GM19239 (cell line): ENCODE measurements around the gene MAOA.
"Not testable (repeated sequence)": the region's sequence is repeated elsewhere in the genome, so short reads cannot be mapped to it uniquely, and the experiment has no call there.

Experiments
- DNase-seq: peaks from one replicate; pipeline ENCODE4 v3.0.0; 2011; ENCODE audit warnings: low spot score; ENCODE audit not compliant: insufficient read length
- FAIRE-seq: peaks from 2 replicates; lab custom pipeline; 2011; peaks lifted over from hg19 to GRCh38; lab: Jason Lieb, UNC

Gene MAOA

DNA sequence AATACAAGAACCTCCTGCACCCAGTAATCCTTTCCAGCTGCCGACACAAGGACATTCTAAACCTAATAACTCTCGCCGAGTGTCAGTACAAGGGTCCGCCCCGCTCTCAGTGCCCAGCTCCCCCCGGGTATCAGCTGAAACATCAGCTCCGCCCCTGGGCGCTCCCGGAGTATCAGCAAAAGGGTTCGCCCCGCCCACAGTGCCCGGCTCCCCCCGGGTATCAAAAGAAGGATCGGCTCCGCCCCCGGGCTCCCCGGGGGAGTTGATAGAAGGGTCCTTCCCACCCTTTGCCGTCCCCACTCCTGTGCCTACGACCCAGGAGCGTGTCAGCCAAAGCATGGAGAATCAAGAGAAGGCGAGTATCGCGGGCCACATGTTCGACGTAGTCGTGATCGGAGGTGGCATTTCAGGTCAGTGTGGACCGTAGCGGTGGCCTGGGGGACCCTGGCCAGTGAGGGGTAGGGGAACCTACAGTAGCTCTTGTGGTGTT is at the start of gene MAOA:
Gene MAOA (plus strand): TSS at position 295 of the 490 bp plus-strand sequence. CDS start 43 bp downstream, at position 338.
- no peak for DNase-seq

DNA sequence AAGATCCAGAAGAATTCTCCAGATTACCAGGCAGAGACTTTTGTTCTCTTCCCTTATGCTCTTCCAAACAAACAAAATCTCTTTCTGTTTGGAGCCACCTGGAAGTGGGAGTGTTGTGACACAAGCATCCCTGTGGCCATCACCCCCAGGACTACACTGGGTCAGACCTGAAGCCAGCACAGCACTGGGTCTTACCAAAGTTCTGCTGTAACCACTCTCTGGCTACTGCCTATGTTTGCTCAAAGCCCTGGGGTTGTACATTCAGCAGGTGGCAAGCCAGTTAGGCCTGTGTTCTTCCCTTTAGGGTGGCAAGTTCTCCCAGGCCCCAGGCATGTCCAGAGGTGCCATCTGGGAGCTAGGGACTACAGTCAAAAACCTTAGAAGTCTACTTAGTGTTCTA is 43.7 kb upstream of the MAOA start:
- FAIRE-seq (no peak), DNase-seq (no peak)

More for the DNA sequence above, at the start of gene MAOA:
- FAIRE-seq: no peak

DNA sequence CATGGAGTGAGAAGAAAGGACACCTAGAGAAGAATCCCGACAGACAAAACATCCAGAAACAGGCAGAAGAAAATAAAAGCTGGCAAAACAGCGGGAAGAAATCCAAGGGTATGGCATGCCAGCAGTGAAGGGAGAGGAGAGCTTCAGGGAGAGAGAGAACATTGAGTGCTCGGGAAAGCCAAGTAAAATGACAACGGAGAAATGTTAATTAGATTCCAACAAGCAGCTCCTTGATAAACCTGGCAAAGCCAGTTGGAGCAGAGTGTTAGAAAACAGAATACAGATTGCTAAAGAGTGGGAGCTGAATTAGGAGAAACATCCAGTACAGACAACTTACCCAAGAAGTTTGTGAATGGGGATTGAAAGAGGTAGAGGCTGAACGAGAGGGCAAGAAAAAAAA is 40.4 kb upstream of the MAOA start:
- DNase-seq: no peak
- FAIRE-seq: no peak

DNA sequence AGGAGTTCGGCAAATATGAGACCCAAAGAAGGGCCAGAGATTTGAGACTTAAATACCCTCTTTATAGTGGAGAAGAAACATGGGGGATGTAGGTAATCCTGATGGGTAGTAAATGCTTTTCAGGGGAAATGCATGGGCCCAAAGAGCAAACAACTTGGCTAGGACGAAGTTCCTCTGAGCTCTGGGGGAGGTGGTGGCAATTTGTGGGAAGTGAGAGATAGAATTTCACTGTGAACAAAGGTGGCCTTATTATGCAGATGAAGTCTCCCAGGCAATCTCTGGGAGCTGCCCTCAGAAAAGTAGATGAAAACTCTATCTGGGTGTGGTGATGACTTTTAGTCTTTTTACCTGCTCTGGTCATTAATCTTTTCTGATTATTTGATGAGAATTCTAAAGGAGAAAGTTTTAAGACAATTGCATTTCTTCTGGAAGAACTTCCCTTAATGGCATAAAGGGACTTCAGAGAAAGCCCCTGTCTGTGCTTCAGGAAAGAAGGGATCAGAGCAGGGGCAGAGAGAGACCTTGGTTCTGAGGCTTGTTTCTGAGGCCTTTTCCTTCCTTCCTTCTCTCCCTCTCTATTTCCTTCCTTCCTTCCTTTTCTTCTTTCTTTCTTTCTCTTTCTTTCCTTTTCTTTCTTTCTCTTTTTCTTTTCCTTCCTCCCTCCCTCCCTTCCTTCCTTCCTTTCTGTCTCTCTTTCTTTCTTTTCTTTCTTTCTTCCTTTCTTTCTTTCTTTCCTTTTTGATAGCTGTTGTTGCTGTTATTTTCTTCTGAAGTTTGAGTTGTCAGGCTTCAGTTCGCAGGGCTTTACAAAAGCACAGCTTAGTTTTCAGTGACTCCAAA is 37.5 kb upstream of the MAOA start:
- FAIRE-seq: no peak
- no peak for DNase-seq

DNA sequence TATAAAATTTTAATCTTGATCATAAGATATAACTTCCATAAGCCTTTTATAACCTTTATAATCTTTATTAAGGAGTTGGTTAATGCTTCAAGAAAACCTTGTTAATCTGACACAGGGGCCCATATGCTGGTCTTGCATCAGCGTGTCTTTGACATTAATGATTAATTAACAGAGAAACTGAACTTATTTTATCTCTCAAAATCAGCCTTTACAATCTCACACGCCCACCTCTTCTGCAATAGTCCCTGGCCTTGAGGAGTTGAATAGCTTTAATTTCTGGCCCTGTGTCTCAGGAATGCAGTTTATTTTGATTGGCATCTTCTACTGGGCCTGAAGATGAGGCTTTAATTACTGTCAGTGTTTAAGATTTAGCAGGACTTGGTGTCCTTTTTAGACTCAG is 36.2 kb upstream of the MAOA start:
- not testable (repeated sequence) for DNase-seq, FAIRE-seq

DNA sequence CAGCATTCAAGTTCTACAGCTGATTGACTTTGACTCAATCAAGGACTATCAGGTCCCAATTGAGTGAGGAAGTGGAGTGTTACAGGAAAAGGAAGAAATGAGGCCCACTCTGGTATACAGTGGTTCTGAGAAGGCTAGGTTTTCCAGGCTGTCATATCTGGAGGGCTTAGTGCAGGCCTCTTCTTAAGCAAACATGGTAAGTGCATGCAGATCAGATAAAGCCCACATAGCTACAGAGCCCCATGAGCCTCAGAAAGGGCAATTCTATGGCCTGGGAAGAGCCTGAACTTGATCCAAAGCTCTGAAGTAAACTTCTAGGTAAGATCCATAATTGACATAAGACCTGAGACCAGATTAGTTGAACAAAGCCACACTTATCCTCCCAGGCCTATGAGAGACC is 29.0 kb upstream of the MAOA start:
- FAIRE-seq (no peak), DNase-seq (no peak)

DNA sequence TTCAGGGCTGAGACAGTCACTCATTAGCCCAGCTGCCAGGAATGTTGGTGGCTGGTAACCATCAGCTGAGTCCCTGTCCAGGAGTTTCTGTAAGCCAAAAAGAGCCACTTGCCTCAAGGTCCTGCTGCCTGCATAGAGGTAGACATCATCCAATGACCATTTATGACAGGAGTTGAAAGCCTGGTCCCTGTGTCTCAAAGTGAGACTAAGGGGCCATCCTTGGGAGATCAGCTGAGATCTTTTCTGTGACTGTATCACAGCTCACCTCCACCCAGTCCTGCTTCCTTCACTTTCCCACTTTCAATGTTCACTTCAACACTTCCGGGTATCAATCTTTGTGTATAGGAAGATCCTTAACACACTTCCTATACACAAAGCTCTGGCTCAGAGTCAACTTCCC is 28.4 kb upstream of the MAOA start:
- DNase-seq: no peak

DNA sequence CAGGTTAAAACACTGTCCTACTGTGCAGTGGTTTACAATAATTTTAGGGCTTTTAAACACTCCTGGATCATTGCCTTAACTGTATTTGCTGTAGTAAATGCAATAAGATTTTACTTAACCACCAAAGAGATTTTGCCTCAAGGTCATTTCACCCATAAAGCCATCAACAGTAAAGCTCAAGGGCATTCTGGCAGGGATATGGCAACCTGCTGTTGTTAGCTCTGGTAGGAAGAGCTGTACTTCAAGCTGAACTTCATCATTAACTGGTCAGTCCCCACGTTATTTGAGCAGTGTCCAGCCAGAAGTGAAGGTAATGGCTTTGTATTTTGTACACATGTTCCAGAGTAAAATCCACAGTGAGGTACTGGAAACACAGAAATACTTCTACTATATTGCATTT is 26.9 kb upstream of the MAOA start:
- DNase-seq (no peak), FAIRE-seq (no peak)

More for the DNA sequence above, 28.4 kb upstream of the MAOA start:
- FAIRE-seq: no peak

DNA sequence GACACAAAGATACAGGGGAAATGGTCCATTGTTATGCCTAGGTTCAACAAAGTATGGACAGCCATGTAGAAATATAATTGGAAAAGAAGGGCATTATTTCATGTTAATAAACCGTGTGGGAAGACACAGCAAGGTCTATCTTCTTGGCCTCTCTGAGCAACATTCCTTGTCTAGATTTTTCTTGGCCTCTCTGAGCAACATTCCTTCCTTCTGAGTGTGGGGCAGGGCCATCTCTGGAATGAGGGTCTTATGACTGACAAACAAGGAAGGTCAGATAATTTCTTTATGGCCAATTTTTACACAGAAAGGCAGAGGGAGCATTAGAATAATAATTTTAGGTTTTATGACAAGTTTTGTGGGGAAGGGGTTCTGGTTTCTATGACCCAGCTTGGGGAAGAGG is 24.3 kb upstream of the MAOA start:
- no peak for DNase-seq
- FAIRE-seq: no peak

DNA sequence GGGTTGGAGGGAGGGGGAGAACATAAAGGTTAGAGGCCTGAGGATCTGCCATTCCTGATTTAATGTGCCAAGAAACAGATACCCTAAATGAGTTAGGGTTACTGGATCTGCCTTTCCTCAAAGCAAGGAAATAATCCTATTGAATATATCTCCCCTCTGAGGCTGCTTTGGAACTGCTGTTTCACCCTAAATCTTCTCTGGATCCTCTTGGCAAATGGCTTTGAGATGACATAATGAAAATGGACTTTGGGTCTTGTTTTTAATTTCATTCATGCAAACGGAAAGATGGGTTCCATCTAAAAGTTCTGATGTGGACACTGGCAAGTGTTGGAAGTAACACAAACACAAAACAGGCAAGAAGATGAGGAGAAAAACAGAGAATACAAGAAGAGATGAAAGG is 23.0 kb upstream of the MAOA start:
- no peak for DNase-seq
- no peak for FAIRE-seq

DNA sequence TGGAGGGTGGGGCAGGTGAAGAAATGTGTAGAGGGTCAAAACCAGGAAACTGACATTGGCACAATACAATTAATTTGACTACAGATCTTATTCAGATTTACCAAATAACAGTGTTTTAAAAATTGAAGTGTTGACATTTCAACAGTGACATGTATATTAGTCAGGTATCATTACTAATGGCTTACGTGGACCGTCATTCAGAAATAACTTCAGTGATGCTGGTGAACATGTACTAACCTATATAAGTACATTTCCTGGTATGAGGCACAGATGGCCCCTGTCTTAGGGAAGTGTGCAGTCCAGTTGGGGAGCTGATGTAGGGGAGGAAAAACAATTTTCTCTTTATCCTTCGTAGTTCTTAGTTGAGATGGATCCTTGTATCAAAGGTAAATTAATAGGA is 22.3 kb upstream of the MAOA start:
- FAIRE-seq: no peak
- DNase-seq: no peak

DNA sequence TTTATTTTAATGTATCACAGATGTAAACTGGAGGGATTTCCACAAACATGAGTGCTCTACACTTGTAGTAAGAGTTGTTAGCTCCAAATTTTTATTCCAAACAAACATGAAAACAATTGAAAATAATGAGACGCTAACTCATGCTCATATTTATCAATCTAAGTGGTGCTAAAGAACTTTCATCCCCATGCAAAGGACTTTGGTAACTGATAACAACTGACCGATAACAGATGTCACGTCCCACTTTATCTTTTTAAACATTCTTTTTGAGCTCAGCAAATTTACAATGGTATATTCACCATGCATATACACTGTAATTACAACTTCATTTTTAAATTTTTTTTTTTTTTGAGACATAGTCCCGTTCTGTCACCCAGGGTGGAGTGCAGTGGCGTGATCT is 15.6 kb upstream of the MAOA start:
- FAIRE-seq: no peak
- DNase-seq: no peak

DNA sequence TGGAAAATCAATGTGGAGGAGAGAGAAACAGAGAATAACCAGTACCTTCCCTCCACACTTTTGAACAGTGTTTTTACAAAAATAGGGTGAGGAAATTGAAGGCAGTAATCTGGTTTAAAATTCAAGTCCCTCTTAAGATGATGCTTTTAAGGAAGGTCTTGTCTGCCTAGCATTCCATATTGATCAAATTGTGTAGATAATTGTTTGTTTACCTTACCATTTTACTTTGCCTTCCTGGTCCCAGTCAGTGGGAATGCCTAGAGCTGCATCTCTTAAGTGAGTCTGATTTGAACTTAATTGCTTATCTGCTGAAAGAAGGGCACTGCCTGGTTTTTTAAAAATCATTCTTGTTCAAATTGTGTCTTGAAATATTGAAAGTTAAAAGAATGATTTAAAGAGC is 14.4 kb upstream of the MAOA start:
- DNase-seq (no peak), FAIRE-seq (no peak)

DNA sequence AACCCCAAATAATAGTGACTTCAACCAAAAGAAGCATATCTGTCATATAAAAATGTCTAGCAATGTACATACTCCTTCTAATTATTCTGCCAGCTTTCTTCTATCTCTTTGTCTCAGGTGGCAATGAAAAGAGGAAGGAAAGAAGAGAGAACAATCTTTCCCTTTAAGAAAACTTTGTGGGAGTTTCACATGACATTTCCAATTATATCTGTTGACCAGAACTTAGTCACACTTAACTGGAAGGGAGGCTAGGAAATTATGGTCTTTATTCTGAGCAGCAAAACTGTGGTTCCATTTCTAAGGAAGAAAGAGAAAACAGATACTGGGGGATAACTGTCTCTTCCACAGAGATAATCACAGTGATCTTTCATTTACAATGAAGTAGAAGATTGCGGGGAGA is 12.9 kb upstream of the MAOA start:
- FAIRE-seq (no peak), DNase-seq (no peak)

DNA sequence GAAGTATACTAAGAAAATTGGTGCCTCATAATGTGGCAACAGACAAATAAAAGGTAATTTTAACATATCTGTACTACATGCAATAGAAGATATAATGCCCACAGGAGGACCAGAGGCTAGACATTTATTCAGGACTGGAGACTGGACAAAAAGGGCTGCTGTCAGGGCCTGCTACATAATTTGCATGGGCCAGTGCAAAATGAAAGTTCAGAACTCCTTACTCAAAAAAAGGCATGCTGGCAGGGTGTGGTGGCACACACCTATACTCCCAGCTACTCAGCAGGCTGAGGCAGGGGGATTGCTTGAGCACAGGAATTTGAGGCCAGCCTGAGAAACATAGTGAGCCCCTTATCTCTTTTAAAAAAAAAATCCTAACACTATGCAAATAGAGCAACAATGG is 12.4 kb upstream of the MAOA start:
- no peak for FAIRE-seq
- DNase-seq: no peak

DNA sequence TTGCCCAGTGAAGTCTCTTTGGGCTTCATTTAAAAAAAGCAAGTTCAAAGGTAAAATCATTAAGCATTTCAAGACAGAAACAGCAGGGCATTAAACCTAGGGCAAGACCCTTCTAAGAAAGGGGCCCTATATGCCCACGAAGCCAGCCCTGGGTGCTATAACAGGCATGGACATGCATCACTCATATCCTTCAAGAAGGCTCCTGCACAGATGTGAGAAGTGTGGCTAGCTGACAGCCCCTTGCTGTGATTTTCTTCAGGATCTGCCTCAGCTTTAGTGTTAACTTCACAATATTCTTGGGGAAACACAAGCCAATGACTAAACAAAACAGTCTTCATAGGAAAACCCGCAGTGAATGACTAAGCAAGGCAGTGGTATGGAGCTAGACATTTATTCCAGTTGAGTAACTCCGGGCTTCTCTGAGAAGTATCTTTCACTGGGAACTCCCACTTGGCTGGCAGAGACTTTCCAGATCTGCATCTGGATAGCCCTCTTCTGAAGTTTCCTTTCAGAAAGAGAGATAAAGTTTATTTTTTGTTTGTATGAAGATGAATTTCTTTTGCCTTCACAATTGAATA is 11.9 kb upstream of the MAOA start:
- DNase-seq (no peak), FAIRE-seq (no peak)

DNA sequence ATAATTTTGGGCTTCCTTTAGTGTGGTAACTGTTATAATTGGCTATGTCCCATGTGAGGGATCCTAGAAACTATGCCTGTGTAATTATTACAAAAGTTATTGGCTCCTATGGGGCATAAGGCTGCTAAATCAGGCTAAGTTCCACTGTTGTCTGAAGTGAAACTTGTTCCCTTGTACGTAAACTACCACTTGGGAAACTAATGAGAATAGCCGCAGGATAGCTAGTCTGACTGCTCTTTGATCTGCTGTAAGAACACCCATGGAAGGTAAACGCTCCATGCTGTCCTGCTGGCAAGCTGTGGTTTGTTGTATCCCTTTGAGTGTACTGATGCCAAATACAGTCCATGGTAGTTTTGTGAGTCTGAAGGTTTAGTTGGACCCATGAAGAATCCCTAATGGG is 9.3 kb upstream of the MAOA start:
- FAIRE-seq (no peak), DNase-seq (no peak)

DNA sequence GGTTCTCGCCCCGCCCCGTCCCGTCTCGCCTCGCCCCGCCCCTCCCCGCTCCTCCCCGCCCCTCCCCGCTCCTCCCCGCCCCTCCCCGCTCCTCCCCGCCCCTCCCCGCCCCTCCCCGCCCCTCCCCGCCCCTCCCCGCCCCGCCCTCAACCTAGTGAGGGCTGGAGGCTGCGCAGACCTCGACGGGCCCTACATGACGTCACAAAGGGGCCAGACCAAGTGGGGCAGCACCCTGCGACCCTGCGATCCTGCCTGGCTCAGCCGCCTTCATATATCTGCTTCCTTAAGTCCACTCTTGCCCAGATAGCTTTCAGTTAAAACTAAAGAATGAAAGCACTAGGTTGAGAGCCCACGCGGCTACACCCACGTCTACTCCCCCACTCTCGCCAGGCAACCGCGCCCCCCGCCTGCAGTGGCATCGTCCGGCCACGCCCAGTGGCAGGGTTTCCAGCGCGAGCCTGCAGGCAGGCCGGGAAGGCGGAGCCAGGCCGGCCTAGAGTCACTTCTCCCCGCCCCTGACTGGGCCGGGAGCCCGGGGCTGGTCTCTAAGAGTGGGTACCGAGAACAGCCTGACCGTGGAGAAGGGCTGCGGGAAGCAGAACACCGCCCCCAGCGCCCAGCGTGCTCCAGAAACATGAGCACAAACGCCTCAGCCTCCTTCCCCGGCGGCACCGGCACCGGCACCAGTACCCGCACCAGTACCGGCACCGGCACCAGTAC is 1.5 kb upstream of the MAOA start:
- peak; percentile 67 for DNase-seq
- FAIRE-seq: peak; percentile 52

DNA sequence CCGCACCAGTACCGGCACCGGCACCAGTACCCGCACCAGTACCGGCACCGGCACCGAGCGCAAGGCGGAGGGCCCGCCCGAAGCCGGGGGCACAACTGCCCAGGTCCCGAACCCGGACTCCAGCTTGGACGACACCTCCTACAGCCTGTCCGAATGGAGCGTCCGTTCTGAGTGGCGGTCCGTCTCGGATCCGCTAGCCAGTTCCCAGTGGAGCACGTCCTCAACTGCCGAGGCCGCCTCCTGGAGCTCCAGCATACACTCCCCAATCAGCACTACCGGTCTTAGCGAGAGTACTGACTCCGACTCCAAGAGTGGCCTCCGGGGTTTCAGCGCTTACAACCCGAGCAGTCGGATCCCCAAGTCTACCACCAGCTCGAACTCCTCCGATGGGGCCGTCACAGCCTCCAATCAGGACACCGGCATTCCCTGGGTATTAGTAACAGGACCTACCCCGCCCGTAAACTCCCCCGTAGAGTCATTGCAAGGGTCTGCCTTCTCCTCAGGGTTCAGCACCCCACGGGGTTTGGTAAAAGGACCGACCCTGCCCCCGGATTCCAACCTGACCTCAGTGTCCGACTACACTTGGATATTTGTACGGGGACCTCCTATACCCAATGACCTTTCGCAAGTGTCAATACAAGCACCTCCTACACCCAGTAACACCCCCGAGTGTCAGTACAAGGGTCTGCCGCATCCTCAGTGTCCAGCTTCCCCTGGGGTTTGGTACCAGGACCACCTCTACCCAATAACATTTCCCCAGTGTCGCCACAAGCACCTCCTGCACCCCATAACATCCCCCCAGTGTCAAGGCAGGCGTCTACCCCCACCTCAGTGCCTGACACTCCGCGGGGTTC is 721 bp upstream of the MAOA start:
- DNase-seq (no peak), FAIRE-seq (no peak)

DNA sequence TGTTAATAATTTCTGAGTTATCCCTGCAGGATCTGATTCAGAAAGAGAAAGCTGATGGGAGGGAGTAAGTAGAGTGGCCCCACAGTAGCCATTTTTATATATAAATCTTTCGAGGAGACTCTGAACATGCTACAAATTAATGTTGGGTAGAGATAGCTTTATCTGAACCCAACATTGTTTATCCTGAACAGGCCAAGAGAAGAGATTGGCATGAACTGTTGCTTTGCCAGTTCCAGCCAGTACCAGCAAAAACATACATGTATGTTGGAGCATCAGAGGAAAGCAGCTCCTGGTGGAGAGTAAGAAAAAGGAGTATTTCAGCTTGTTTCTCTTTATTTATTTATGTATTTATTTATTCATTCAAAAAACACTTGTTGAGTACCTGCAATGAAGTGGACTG is 1.6 kb downstream of the MAOA start:
- FAIRE-seq (no peak), DNase-seq (no peak)
